Measurements from ENCODE around the gene EPM2A.

EPM2A gene

DNA sequence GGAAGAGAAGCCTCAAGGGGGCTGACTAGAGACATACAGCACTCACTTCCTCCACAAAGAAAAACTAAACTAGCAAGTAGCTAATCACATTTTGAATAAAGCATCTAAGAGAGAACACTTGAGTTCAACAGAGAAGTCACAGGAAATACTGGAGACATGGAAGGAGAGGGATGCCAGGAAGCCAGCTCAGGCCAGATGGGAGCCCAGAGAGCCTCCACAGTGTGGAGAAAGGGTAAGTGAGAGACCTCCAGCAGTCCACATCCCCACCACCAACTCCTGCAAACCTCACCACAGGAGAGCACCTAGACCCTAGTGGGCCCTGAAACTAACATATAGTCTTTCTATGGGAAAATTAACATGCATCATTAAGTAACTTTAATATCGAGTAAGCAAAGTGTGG is 79.2 kb downstream of the EPM2A start:
- no peak for TF ChIP-seq Cebpa-rat (IDR thresholded peaks at IDR 0.05)
- no peak overlapping the region for H3K4me3 ChIP-seq
- H3K27me3 ChIP-seq: no peaks in the 10 kb centered on the region
- no peak overlapping the region for H3K27ac ChIP-seq
- no peaks in the 10 kb centered on the region for H4K20me1 ChIP-seq
- no peaks in the 10 kb centered on the region for H3K36me3 ChIP-seq
- peak overlapping the region; percentile 26 for H3K4me2 ChIP-seq
- H3K9me3 ChIP-seq: no peaks in the 10 kb centered on the region
- peaks cover 10% of the 10 kb centered on the region for H3K4me1 ChIP-seq
- H3K9ac ChIP-seq: no peak overlapping the region

GRCh38 chr6:145652572-145652971 is 82.7 kb downstream of the EPM2A start:
- H3K4me2 ChIP-seq: no peak overlapping the region
- peaks cover 10% of the 10 kb centered on the region for H3K4me1 ChIP-seq
- H3K9ac ChIP-seq: no peak overlapping the region
- H4K20me1 ChIP-seq: no peaks in the 10 kb centered on the region
- no peak overlapping the region for H3K4me3 ChIP-seq
- no peaks in the 10 kb centered on the region for H3K9me3 ChIP-seq
- no peaks in the 10 kb centered on the region for H3K27me3 ChIP-seq
- no peaks in the 10 kb centered on the region for H3K36me3 ChIP-seq
- no peak overlapping the region for H3K27ac ChIP-seq
- no peak for TF ChIP-seq Cebpa-rat (IDR thresholded peaks at IDR 0.05)

GRCh38 chr6:145651988-145652387 is 83.3 kb downstream of the EPM2A start:
- no peaks in the 10 kb centered on the region for H4K20me1 ChIP-seq
- H3K4me2 ChIP-seq: no peak overlapping the region
- H3K9ac ChIP-seq: no peak overlapping the region
- no peaks in the 10 kb centered on the region for H3K27me3 ChIP-seq
- peaks cover 10% of the 10 kb centered on the region for H3K4me1 ChIP-seq
- H3K36me3 ChIP-seq: no peaks in the 10 kb centered on the region
- H3K4me3 ChIP-seq: no peak overlapping the region
- no peaks in the 10 kb centered on the region for H3K9me3 ChIP-seq
- no peak for TF ChIP-seq Cebpa-rat (IDR thresholded peaks at IDR 0.05)
- H3K27ac ChIP-seq: no peak overlapping the region

DNA sequence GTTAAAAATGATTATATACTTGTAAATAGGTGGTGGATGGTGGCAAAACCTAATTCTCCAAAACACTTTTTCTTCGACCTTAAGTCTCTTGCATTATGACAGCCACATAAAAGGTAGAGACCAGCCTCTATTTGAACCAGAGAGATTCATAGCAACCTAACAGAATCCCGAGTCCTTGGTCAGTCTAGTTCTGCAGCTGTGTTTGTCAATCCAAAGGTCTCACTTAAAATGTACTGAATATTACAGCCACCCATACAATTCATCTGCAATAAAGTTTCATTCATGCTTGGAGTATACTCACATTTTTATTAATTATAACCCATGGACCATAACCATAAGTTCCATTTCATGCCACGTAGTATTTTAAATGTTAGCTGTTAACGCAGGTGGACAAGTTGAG is 87.2 kb downstream of the EPM2A start:
- Histone ChIP-seq H3K9ac (no peak overlapping the region), H3K4me2 (no peak overlapping the region), H3K9me3 (no peaks in the 10 kb centered on the region), H3K4me1 (no peaks in the 10 kb centered on the region), H4K20me1 (no peaks in the 10 kb centered on the region), H3K36me3 (no peaks in the 10 kb centered on the region), H3K4me3 (no peak overlapping the region), H3K27ac (no peak overlapping the region), H3K27me3 (no peaks in the 10 kb centered on the region)
- TF ChIP-seq Cebpa-rat (IDR thresholded peaks at IDR 0.05): no peak

- Histone ChIP-seq H3K9ac (no peak overlapping the region), H3K4me1 (no peaks in the 10 kb centered on the region), H3K27ac (no peak overlapping the region), H3K4me2 (no peak overlapping the region), H3K4me3 (no peak overlapping the region), H4K20me1 (no peaks in the 10 kb centered on the region), H3K27me3 (no peaks in the 10 kb centered on the region), H3K9me3 (no peaks in the 10 kb centered on the region), H3K36me3 (no peaks in the 10 kb centered on the region)
- TF ChIP-seq Cebpa-rat (IDR thresholded peaks at IDR 0.05): no peak
Measured at GRCh38 chr6:145647602-145648001, 87.7 kb downstream of the EPM2A start.

DNA sequence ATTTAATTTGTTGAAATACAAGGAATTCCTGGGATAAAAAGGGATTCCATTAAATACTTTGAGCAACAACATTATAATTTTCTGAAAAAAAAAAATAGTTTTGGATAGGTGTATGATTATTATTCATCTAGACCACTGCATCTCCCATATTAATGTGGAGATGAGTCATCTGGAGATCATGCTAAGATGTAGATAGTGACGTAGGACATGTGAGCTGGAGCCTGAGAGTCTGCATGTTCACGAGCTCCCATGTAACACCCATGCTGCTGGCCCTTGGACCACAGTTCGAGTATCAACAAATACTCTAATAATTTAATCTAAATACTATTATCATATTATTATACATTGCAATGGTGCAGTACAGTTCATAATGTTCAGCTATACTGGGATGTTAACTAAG is 91.6 kb downstream of the EPM2A start:
- H3K9ac ChIP-seq: no peak overlapping the region
- no peaks in the 10 kb centered on the region for H4K20me1 ChIP-seq
- H3K4me2 ChIP-seq: no peak overlapping the region
- no peak for TF ChIP-seq Cebpa-rat (IDR thresholded peaks at IDR 0.05)
- H3K27ac ChIP-seq: no peak overlapping the region
- no peak overlapping the region for H3K4me3 ChIP-seq
- no peaks in the 10 kb centered on the region for H3K36me3 ChIP-seq
- no peaks in the 10 kb centered on the region for H3K9me3 ChIP-seq
- no peaks in the 10 kb centered on the region for H3K27me3 ChIP-seq
- no peaks in the 10 kb centered on the region for H3K4me1 ChIP-seq

- Histone ChIP-seq H3K4me2 (no peak overlapping the region), H3K9me3 (no peaks in the 10 kb centered on the region), H3K9ac (no peak overlapping the region), H3K27ac (no peak overlapping the region), H3K36me3 (peaks cover 4% of the 10 kb centered on the region; the same call in 1 of the 2 replicates), H3K4me1 (no peaks in the 10 kb centered on the region), H3K27me3 (no peaks in the 10 kb centered on the region), H4K20me1 (no peaks in the 10 kb centered on the region), H3K4me3 (no peak overlapping the region)
- TF ChIP-seq Cebpa-rat (IDR thresholded peaks at IDR 0.05): no peak
Measured at GRCh38 chr6:145633981-145634627, 101.2 kb downstream of the EPM2A start.

GRCh38 chr6:145632971-145633370 is 102.3 kb downstream of the EPM2A start:
- no peaks in the 10 kb centered on the region for H3K9me3 ChIP-seq
- H4K20me1 ChIP-seq: no peaks in the 10 kb centered on the region
- no peaks in the 10 kb centered on the region for H3K27me3 ChIP-seq
- H3K4me3 ChIP-seq: no peak overlapping the region
- H3K9ac ChIP-seq: no peak overlapping the region
- H3K27ac ChIP-seq: no peak overlapping the region
- H3K4me1 ChIP-seq: no peaks in the 10 kb centered on the region
- TF ChIP-seq Cebpa-rat (IDR thresholded peaks at IDR 0.05): no peak
- no peak overlapping the region for H3K4me2 ChIP-seq
- peaks cover 10% of the 10 kb centered on the region; the same call in 1 of the 2 replicates for H3K36me3 ChIP-seq

- H3K4me2 ChIP-seq: no peak overlapping the region
- no peak overlapping the region for H3K9ac ChIP-seq
- no peak overlapping the region for H3K27ac ChIP-seq
- no peaks in the 10 kb centered on the region for H4K20me1 ChIP-seq
- H3K4me1 ChIP-seq: no peaks in the 10 kb centered on the region
- no peak overlapping the region for H3K4me3 ChIP-seq
- H3K36me3 ChIP-seq: peaks cover 20% of the 10 kb centered on the region
- no peaks in the 10 kb centered on the region for H3K27me3 ChIP-seq
- no peak for TF ChIP-seq Cebpa-rat (IDR thresholded peaks at IDR 0.05)
- H3K9me3 ChIP-seq: no peaks in the 10 kb centered on the region
Measured at GRCh38 chr6:145631374-145631773, 103.9 kb downstream of the EPM2A start.

DNA sequence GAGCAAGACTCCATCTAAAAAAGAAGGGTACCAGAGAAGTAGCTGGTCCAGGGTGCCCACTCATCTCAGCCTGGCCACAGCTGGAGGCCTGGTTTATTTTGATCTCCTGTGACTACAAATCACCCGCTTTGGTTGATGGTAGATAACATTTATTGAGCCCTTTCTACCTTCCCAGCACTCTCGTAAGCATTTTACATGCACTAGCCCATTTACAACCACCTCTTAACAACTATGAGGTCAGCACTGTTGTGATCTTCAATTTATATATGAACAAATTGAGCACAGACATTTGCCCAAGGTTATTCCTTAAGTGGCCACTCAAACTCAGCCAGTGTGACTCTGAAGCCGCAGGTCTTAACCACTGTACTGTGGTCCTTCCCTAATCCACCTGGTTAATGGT is 104.7 kb downstream of the EPM2A start:
- Histone ChIP-seq H3K27me3 (no peaks in the 10 kb centered on the region), H3K4me1 (no peaks in the 10 kb centered on the region), H4K20me1 (no peaks in the 10 kb centered on the region), H3K4me2 (no peak overlapping the region), H3K4me3 (no peak overlapping the region), H3K36me3 (peaks cover 20% of the 10 kb centered on the region), H3K27ac (no peak overlapping the region), H3K9me3 (no peaks in the 10 kb centered on the region), H3K9ac (no peak overlapping the region)
- TF ChIP-seq Cebpa-rat (IDR thresholded peaks at IDR 0.05): no peak

- no peak for TF ChIP-seq Cebpa-rat (IDR thresholded peaks at IDR 0.05)
- no peaks in the 10 kb centered on the region for H3K27me3 ChIP-seq
- H3K9ac ChIP-seq: no peak overlapping the region
- H3K9me3 ChIP-seq: no peaks in the 10 kb centered on the region
- no peaks in the 10 kb centered on the region for H3K4me1 ChIP-seq
- no peak overlapping the region for H3K4me3 ChIP-seq
- peaks cover 20% of the 10 kb centered on the region for H3K36me3 ChIP-seq
- no peak overlapping the region for H3K27ac ChIP-seq
- no peak overlapping the region for H3K4me2 ChIP-seq
- H4K20me1 ChIP-seq: no peaks in the 10 kb centered on the region
Measured at GRCh38 chr6:145629478-145629877, 105.8 kb downstream of the EPM2A start.
